Upper lobe of right lung (tissue), 1 donor: ENCODE measurements around the gene RNF167. TPM values are rescaled to one million over a fixed set of nuclear protein-coding genes. Genes with fewer than 3 reads are reported as not detected.

ENCODE experiments used
- ATAC-seq: fragments of 200-7000 bp; cut with Tn5 transposase; one replicate; pipeline ENCODE4 v1.9.1; 2020; ENCODE audit warnings: mild to moderate bottlenecking, moderate library complexity
- DNase-seq: peaks from one replicate; pipeline ENCODE4 v3.0.0-alpha.2; 2020
- H3K27ac ChIP-seq: fragments of 200-600 bp; one replicate; pipeline ENCODE4 v1.8.0; 2022
- H3K27me3 ChIP-seq: fragments of 200-600 bp; one replicate; pipeline ENCODE4 v1.8.0; 2022; ENCODE audit warnings: mild to moderate bottlenecking
- H3K36me3 ChIP-seq: fragments of 200-600 bp; one replicate; pipeline ENCODE4 v1.8.0; 2022
- H3K4me1 ChIP-seq: fragments of 200-600 bp; one replicate; pipeline ENCODE4 v1.8.0; 2022
- H3K4me3 ChIP-seq: fragments of 200-600 bp; one replicate; pipeline ENCODE4 v1.8.0; 2022; ENCODE audit warnings: mild to moderate bottlenecking
- H3K9me3 ChIP-seq: fragments of 200-600 bp; one replicate; pipeline ENCODE4 v1.8.0; 2022
- intact Hi-C: fragments of 100-400 bp; cut with DNase I; formaldehyde crosslinking; loops from one replicate; pipeline ENCODE4 v1.11.0; 2022
- total RNA-seq: library from RNA; stranded (reverse); fragmentation: NEBNext Ultra II Directional; extraction: Animal tissue kit (Norgen Biotek cat#: 25700); gene quantifications from one replicate; pipeline ENCODE4 v1.2.1, GENCODE V29; 2021
- TF ChIP-seq, protein P1 (sequence below): fragments of 200-600 bp; IDR thresholded peaks from one replicate; pipeline ENCODE4 v1.8.0; 2022; ENCODE audit warnings: antibody characterized with exemption
- donor health status: DM: no; HTN: yes; CAD: no; lungs with severe emphysema.

The RNF167 gene
- total RNA-seq, 1 donor from 2014 or later = 92.9 TPM

DNA sequence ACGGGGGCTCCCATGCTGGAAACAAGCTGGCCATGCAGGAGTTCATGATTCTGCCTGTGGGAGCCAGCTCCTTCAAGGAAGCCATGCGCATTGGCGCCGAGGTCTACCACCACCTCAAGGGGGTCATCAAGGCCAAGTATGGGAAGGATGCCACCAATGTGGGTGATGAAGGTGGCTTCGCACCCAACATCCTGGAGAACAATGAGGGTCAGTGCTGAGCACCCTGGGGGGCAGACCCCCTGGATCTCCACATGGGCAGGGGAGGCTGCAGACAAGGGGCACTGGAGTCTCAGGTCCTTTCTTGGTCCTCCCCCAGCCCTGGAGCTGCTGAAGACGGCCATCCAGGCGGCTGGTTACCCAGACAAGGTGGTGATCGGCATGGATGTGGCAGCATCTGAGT lies 15.0 kb downstream of the RNF167 start:
- TF ChIP-seq, protein P1, sequence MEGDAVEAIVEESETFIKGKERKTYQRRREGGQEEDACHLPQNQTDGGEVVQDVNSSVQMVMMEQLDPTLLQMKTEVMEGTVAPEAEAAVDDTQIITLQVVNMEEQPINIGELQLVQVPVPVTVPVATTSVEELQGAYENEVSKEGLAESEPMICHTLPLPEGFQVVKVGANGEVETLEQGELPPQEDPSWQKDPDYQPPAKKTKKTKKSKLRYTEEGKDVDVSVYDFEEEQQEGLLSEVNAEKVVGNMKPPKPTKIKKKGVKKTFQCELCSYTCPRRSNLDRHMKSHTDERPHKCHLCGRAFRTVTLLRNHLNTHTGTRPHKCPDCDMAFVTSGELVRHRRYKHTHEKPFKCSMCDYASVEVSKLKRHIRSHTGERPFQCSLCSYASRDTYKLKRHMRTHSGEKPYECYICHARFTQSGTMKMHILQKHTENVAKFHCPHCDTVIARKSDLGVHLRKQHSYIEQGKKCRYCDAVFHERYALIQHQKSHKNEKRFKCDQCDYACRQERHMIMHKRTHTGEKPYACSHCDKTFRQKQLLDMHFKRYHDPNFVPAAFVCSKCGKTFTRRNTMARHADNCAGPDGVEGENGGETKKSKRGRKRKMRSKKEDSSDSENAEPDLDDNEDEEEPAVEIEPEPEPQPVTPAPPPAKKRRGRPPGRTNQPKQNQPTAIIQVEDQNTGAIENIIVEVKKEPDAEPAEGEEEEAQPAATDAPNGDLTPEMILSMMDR = no peak
- Histone ChIP-seq H3K4me3 (no peak overlapping the region), H3K9me3 (no peaks in the 10 kb centered on the region), H3K27ac (no peak overlapping the region), H3K27me3 (no peaks in the 10 kb centered on the region), H3K36me3 (peaks cover 17% of the 10 kb centered on the region), H3K4me1 (peaks cover 15% of the 10 kb centered on the region)
- ATAC-seq (no peak), DNase-seq (no peak)
- intact Hi-C loops = no loop called here

DNA sequence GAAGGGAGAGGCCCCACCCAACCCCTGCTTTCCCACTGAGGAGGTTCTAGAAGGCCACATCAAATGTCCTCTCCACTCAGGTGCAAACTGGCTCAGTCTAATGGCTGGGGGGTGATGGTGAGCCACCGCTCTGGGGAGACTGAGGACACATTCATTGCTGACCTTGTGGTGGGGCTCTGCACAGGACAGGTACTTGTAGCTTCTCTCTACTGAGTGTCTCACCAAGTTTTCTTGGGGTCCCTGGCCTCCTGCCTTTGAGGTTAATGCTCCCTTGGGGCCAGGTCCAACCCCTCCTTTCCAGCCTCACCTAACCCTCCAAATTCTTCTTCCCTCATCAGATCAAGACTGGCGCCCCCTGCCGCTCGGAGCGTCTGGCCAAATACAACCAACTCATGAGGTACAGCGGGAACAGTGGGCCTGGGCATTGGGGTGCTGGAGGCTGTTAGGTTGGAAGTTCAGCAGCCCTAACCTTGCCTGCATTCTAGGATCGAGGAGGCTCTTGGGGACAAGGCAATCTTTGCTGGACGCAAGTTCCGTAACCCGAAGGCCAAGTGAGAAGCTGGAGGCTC lies 16.5 kb downstream of the RNF167 start:
- H3K9me3 ChIP-seq = no peaks in the 10 kb centered on the region
- intact Hi-C loops = no loop called here
- peak; percentile 75 for DNase-seq
- TF ChIP-seq, protein P1 = peak; percentile 33
- H3K27ac ChIP-seq = no peak overlapping the region
- H3K36me3 ChIP-seq = peaks cover 29% of the 10 kb centered on the region
- H3K27me3 ChIP-seq = no peaks in the 10 kb centered on the region
- H3K4me3 ChIP-seq = no peak overlapping the region
- H3K4me1 ChIP-seq = peaks cover 4% of the 10 kb centered on the region
- peak; percentile 39 for ATAC-seq

DNA sequence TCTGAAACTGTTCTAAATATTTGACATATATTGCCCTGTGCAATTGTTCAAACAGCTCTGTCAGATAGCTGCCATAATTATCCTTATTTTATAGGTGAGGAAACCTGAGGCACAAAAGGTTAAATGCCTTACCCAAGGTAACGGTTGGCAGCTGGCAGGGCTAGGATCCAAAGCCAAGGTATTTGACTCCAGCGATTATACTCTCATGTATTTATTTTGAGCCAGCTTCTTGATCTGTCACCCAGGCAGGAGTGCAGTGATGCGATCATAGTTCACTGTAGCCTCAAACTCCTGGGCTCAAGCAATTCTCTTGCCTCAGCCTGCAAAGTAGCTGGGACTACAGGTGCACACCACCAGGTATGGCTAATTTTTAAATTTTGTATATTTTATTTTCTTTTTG lies 18.0 kb downstream of the RNF167 start:
- Histone ChIP-seq H3K4me3 (no peak overlapping the region), H3K27me3 (no peaks in the 10 kb centered on the region), H3K9me3 (no peaks in the 10 kb centered on the region), H3K4me1 (peaks cover 4% of the 10 kb centered on the region), H3K27ac (no peak overlapping the region), H3K36me3 (peaks cover 29% of the 10 kb centered on the region)
- TF ChIP-seq, protein P1 = no peak
- ATAC-seq (no peak), DNase-seq (no peak)
- intact Hi-C loops = no loop called here

DNA sequence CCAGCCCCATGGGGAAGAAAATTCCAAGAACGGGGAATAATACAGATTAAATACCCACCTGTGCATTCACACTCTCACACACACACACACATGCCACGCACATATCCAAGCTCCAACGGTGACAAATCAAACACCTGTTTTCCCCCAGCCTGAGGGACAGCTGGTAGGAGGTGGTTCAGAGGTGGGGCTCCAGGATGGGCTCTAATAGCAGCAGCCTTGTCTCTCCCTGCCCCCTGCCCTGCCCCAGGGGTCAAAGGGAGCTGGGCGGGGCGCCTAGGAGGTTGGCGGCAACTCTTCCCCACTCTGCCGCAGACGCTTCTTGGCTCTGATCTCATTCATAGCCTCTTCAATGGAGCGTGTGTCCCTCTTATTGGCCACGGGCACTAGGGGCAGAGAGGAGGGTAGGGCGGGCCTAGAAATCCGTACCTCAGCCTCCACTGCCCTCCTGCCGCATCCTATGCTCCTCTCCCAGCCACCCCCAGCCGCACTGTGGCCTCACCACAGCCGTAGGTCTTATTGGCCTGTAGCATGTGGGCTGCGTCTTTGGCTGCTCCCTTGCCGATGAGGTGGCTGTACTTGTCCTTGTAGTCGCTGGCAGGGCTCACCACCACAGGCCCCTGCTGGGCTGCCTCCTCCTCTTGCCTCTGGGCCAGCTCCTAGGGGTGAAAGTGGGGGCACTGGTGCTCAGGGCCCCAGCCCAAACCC lies 19.3 kb downstream of the RNF167 start:
- H3K36me3 ChIP-seq = peaks cover 29% of the 10 kb centered on the region
- no peaks in the 10 kb centered on the region for H3K9me3 ChIP-seq
- no peaks in the 10 kb centered on the region for H3K27me3 ChIP-seq
- intact Hi-C loops = no loop called here
- H3K4me3 ChIP-seq = no peak overlapping the region
- H3K4me1 ChIP-seq = no peaks in the 10 kb centered on the region
- TF ChIP-seq, protein P1 = no peak
- H3K27ac ChIP-seq = no peak overlapping the region
- DNase-seq (no peak), ATAC-seq (no peak)

DNA sequence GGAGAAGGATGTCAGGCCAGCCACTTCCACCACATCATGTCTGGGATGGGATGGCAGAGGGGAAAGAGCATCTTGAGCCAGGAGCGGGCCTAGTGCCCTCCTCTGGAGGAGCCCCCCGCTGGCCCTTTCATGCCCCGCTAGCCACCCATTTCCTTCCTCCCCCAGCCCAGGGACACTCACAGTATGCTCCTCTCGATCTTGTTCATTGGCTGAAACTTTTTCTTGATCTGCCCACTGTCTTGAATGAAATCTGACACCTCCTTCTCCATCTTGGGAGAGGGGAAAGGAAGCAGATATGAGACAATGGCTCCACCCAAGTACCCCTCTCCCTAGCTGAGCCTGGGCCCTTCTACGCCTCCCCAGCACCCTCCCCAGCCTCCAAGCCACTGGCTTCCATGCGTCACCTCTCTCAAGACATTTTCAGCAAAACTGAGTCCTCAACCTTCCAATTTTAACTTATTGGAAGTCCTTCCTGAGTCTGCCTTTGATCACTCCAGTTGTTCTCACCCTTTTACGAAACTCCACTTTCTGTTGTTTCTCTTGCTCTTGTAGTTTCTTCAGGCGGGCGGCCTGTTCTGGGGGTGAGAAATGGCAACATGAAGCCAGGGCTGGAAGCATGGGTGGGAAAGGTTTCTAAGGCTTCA lies 20.3 kb downstream of the RNF167 start:
- TF ChIP-seq, protein P1 = no peak
- H3K4me1 ChIP-seq = no peaks in the 10 kb centered on the region
- no peaks in the 10 kb centered on the region for H3K9me3 ChIP-seq
- no peak for ATAC-seq
- no peak overlapping the region for H3K27ac ChIP-seq
- no peak overlapping the region for H3K4me3 ChIP-seq
- no peak for DNase-seq
- H3K27me3 ChIP-seq = no peaks in the 10 kb centered on the region
- intact Hi-C loops = no loop called here
- peaks cover 29% of the 10 kb centered on the region for H3K36me3 ChIP-seq
